Measurements from ENCODE around the gene RTTN.
"Not testable (repeated sequence)": the region's sequence is repeated elsewhere in the genome, so short reads cannot be mapped to it uniquely, and the experiment has no call there.

The RTTN gene

GRCh38 chr18:70205421-70206397 lies at the start of gene RTTN:
RTTN (minus strand) TSS chr18:70205687; CDS start chr18:70205658, 29 bp downstream.
- Histone ChIP-seq H3K4me3 (ENCODE audit: low read length, poor library complexity, severe bottlenecking) (peak within 1 kb of the TSS; percentile 85), H3K4me1 (ENCODE audit: insufficient read depth, low read length, poor library complexity, severe bottlenecking) (peaks cover 24% of the 10 kb centered on the region)

GRCh38 chr18:70250781-70251180 lies 45.3 kb upstream of the RTTN start:
- H3K4me1 ChIP-seq (ENCODE audit: insufficient read depth, low read length, poor library complexity, severe bottlenecking) = no peaks in the 10 kb centered on the region
- H3F3A ChIP-seq (ENCODE audit: low read depth) = no peaks in the 10 kb centered on the region
- H2AFZ ChIP-seq (ENCODE audit: low read length) = no peak overlapping the region
- H3K27me3 ChIP-seq (ENCODE audit: insufficient read depth, low read length, poor library complexity, severe bottlenecking) = no peaks in the 10 kb centered on the region
- no peak overlapping the region for H3K9ac ChIP-seq (ENCODE audit: low read depth, low read length, poor library complexity, severe bottlenecking)
- no peaks in the 10 kb centered on the region for H3K9me3 ChIP-seq (ENCODE audit: insufficient read depth, low read depth, low read length)
- no peak overlapping the region for H3K4me3 ChIP-seq (ENCODE audit: low read length, poor library complexity, severe bottlenecking)
- H4K20me1 ChIP-seq (ENCODE audit: insufficient read depth, low read length, poor library complexity, severe bottlenecking) = no peaks in the 10 kb centered on the region
- no peaks in the 10 kb centered on the region for H3K79me2 ChIP-seq (ENCODE audit: insufficient read depth, low read length)
- H3K4me2 ChIP-seq (ENCODE audit: low read depth, low read length, poor library complexity, severe bottlenecking) = no peak overlapping the region
- no peaks in the 10 kb centered on the region for H3K36me3 ChIP-seq (ENCODE audit: insufficient read depth, low read length)
- no peaks in the 10 kb centered on the region; the same call in 1 of the 2 replicates for H3K9me2 ChIP-seq (replicated peaks; ENCODE audit: low read depth, low read length)
- TF ChIP-seq CTCF (conservative IDR thresholded peaks at IDR 0.05; ENCODE audit: low read length) (no peak), EZH2phosphoT487 (IDR thresholded peaks at IDR 0.05; ENCODE audit: borderline replicate concordance) (no peak)

More at GRCh38 chr18:70205421-70206397, at the start of gene RTTN:
- H3K27me3 ChIP-seq (ENCODE audit: insufficient read depth, low read length, poor library complexity, severe bottlenecking) = no peaks in the 10 kb centered on the region
- no peaks in the 10 kb centered on the region for H3F3A ChIP-seq (ENCODE audit: low read depth)
- no peaks in the 10 kb centered on the region for H3K9me3 ChIP-seq (ENCODE audit: insufficient read depth, low read depth, low read length)
- peaks cover 28% of the 10 kb centered on the region for H3K79me2 ChIP-seq (ENCODE audit: insufficient read depth, low read length)
- peak within 1 kb of the TSS; percentile 80 for H3K9ac ChIP-seq (ENCODE audit: low read depth, low read length, poor library complexity, severe bottlenecking)
- TF ChIP-seq EZH2phosphoT487 (IDR thresholded peaks at IDR 0.05; ENCODE audit: borderline replicate concordance) (no peak), CTCF (conservative IDR thresholded peaks at IDR 0.05; ENCODE audit: low read length) (no peak)
- H3K4me2 ChIP-seq (ENCODE audit: low read depth, low read length, poor library complexity, severe bottlenecking) = peak within 1 kb of the TSS; percentile 91
- no peaks in the 10 kb centered on the region for H3K9me2 ChIP-seq (replicated peaks; ENCODE audit: low read depth, low read length)
- peak within 1 kb of the TSS; percentile 100 for H2AFZ ChIP-seq (ENCODE audit: low read length)
- H4K20me1 ChIP-seq (ENCODE audit: insufficient read depth, low read length, poor library complexity, severe bottlenecking) = peaks cover 3% of the 10 kb centered on the region
- peaks cover 11% of the 10 kb centered on the region; the same call in 1 of the 2 replicates for H3K36me3 ChIP-seq (ENCODE audit: insufficient read depth, low read length)

GRCh38 chr18:70249861-70250260 lies 44.4 kb upstream of the RTTN start:
- H3K9me2 ChIP-seq (replicated peaks; ENCODE audit: low read depth, low read length); H3K4me3 ChIP-seq (ENCODE audit: low read length, poor library complexity, severe bottlenecking); H3K9ac ChIP-seq (ENCODE audit: low read depth, low read length, poor library complexity, severe bottlenecking); H3K36me3 ChIP-seq (ENCODE audit: insufficient read depth, low read length); H3K4me2 ChIP-seq (ENCODE audit: low read depth, low read length, poor library complexity, severe bottlenecking); H3K27me3 ChIP-seq (ENCODE audit: insufficient read depth, low read length, poor library complexity, severe bottlenecking); H3K9me3 ChIP-seq (ENCODE audit: insufficient read depth, low read depth, low read length); H4K20me1 ChIP-seq (ENCODE audit: insufficient read depth, low read length, poor library complexity, severe bottlenecking); H2AFZ ChIP-seq (ENCODE audit: low read length); H3K4me1 ChIP-seq (ENCODE audit: insufficient read depth, low read length, poor library complexity, severe bottlenecking); H3F3A ChIP-seq (ENCODE audit: low read depth); H3K79me2 ChIP-seq (ENCODE audit: insufficient read depth, low read length): not testable (repeated sequence)
